SW480 (cell line): ENCODE data around the gene TSPEAR.
A peak's percentile ranks its signal among the peaks of the same experiment; 100 is the strongest.
"Not testable (repeated sequence)": the region's sequence is repeated elsewhere in the genome, so short reads cannot be mapped to it uniquely, and the experiment has no call there.

Source experiments
- DNase-seq: peaks from one replicate; pipeline ENCODE4 v3.0.0-alpha.2; 2016; ENCODE audit warnings: low spot score

The TSPEAR gene

DNA sequence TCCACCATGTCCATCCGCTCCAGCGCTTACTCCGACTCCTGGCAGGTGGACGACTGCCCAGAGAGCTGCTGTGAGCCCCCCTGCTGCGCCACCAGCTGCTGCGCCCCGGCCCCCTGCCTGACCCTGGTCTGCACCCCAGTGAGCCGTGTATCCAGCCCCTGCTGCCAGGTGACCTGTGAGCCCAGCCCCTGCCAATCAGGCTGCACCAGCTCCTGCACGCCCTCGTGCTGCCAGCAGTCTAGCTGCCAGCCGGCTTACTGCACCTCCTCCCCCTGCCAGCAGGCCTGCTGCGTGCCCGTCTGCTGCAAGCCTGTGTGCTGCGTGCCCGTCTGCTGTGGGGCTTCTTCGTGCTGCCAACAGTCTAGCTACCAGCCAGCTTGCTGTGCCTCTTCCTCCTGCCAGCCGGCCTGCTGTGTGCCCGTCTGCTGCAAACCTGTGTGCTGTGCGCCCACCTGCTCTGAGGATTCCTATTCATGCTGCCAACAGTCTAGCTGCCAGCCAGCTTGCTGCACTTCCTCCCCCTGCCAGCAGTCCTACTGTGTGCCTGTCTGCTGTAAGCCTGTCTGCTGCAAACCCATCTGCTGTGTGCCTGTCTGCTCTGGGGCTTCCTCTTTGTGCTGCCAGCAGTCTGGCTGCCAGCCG lies 84.1 kb downstream of the TSPEAR start:
- not testable (repeated sequence) for DNase-seq

DNA sequence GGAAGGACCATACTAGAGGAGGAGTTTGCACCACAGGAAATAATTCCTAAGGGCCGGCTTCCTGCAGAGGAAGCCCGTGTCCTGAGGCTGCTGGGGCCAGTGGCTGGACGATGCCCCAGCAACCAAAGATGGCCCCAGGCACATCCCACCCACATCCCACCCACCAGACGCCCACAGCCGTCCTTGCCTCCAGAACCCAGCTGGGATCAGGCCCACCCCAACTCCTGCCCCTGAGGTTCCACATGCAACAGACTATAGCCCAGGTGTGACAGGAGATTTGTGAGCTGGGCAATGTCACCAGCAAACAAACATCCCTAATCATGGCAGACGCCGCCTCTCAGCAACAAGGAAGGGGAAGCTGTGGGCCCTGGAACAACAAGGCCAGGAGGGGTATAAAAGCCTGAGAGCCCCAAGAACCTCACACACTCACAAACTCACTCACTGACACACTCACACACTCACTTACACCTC lies 84.7 kb downstream of the TSPEAR start, which contains the start of gene KRTAP10-9:
KRTAP10-9 (plus strand) TSS at position 421 of the 471 bp plus-strand sequence. CDS start 79 bp downstream, outside the sequence.
- no peak for DNase-seq

DNA sequence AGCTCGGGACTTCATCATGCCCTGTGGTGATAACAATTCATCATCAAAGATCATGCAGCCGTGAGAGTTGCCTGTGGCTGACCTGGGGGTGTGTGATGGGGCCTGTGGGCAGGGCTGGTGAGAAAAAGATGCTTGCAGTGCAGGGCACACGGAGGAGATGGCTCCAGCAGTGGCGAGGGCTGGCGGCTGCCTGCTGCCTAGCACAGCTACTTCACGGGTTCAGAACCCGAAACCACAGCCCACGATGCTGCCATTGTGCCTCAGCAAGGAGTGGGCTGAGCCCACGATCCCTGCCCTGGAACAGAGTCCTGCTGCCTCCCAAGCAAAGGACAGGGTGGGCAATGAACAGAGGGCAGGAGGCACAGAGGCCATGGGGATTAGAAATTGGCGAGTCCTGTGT lies 85.1 kb downstream of the TSPEAR start:
- DNase-seq: no peak

DNA sequence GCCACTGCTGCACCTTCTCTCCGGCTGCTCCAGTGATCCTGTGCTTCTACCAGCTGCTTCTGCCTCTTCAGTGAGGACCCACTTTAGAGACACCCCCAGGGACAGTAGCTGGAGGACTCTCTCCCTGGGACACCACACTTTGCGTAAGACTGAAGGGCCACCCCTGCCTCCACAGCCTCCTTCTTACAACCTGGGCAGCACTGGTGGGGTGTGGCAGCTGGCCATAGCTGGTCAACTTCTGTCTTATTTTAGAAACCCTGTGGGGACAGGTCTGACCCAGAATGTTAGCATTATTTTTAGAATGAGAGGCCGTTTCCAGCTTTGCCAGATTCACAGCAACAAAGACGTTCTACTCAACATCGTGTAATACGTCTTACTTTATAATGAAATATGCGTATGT lies 85.6 kb downstream of the TSPEAR start:
- no peak for DNase-seq

DNA sequence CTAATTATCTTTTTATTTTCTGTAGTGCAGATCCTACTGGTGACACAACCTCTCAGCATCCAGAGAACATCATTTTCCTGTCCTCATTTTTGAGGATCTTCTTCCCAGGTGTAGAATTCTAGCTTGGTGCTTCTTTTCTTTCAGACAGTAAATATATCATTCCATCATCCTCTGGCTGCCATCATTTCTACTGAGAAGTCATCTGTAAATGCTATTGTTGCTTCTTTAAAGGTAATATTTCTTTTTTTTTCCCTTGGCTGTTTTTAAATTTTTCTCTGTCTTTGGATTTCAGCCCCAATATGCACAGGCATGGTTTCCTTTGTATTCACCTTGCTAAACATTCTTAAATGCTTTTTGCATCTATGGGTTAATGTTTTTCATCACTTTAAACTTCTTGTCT lies 87.8 kb downstream of the TSPEAR start:
- DNase-seq: peak; percentile 8

DNA sequence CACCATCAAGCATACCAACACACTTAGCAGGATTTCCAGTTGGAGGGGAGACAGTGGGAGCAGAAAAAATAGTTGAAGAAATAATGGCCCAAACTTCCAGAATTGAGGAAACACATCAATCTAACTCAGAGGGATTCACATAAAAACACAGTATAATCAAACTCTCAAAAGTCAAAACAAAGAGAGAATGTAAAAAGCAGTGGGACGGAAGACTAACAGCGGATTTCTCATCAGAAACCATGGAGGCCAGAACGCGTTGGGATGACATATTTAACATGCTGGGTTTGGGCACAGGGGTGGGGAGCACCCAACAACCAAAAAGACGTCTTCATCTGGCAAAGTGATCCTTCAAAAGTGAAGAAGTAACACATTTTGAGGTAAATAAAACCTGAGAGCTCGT lies 91.5 kb downstream of the TSPEAR start:
- no peak for DNase-seq

DNA sequence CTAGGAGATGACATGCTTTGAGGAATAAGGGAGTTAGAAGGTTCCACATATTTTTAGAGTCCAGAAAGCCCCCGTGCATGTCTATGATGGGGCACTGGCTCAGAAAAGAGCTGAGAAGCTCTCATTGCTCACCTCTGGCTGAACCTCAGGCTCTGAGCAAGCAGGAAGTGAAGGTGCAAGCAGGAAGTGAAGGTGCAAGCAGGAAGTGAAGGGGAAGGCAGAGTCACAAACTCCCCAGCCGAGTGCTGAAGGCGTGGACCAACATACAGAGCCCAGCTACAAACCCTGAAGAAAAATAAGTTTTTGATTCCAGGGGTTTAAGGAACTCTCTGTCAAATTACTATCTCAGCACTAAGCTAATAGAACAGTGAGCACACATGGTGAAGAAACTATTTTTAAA lies 92.5 kb downstream of the TSPEAR start:
- no peak for DNase-seq

DNA sequence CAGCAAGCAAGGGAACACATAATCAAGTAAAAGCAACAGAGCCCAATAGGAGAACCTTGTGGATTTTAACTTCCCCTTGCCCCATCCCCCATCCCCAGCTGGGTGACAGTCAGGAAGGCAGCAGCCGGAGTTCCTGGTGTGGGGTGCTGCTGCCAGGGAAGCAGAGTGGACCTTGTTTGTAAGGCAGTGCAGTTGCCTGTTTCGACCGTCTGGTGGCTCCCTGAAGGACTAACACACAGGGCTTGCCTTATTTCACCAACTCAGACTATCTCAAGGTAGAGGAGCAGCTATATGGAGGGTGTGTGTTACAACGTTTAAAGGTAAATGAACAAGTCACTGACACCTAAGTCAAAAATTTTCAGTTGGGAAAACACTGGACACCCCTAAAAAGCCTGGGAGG lies 92.9 kb downstream of the TSPEAR start:
- peak; percentile 5 for DNase-seq

DNA sequence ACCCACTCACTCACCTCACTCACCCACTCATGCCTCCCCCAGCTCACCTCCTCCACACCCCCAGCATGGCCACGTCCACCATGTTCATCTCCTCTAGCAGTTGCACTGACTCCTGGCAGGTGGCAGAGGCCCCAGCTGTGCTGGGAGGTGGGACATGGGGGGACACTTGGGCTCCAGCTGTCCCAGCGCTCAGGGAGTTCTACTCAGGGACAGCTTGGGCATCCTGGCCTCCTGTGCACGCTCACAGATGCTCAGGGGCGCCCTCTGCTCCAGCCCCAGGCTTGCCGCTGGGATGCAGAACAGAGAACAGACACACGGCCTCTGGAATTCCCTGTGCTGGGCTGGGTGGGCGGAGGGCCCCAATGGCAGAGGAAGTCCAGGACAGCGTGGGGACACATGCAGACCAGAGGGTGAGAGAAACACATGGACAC lies 94.3 kb downstream of the TSPEAR start:
- no peak for DNase-seq

DNA sequence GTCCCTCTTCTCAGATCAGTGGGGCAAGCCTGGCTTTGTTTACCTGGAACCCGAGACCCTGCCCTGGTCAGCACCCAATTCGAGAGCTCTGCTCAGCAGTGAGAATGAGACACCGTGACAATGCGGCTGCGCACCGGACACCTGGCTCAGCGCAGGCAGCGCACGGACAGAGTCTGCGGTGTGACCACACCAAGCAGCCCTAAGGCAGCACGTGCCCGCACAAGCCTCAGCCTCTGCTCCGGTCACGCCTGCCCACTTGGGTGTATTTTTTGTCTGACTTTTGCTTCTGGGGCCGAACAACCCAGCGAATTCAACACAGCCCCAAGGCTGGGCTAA lies 94.8 kb downstream of the TSPEAR start:
- no peak for DNase-seq

DNA sequence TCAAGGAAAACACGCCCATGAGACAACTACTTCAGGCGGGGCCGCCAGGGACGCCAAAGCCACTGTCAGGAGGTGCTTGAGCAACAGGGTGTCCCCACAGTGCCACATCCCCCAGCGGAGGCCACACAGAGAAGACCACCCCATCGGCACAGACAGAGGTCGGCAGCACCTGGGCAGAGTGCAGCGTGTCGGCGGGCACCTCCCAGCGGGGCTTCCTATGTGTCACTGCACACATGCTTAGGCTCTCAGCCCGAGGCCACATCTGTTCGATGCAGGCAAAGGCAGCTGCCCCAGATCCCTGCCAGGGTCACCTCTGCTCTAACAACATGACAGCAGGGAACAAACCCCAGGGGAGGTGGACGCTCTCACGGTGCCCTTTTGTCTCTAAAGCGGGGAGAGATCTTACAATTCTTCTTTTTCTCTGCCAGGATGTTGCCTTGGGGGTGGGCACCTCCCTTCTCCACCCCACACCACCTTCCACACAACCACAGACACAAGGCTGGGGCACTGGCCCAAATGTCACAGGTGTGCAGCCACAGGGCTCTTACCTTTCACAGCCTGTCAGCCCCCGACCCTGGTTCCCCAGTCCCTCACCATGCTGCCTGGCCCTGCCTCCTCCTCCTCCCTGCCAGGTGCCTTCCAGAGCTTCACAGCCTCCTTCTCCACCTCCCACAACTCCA lies 95.3 kb downstream of the TSPEAR start:
- no peak for DNase-seq

DNA sequence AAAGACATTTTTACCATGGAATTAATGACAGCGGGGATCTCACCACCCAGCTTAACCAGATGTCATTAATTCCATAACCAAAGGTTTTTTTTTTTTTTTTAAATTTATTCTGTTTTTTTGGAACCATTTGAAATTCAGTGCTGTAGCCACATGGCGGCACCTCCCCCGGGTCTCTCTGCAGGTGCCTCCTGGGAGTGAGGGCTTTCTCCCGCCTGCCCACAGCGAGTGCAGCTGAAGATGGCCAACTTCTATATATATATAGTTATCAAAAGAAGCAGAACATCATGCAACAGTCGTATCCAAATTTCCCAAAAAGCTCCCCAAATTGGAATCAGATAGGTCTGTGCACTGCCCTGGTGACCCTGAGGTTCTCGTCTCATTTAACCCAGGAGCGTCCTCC lies 95.9 kb downstream of the TSPEAR start:
- no peak for DNase-seq

DNA sequence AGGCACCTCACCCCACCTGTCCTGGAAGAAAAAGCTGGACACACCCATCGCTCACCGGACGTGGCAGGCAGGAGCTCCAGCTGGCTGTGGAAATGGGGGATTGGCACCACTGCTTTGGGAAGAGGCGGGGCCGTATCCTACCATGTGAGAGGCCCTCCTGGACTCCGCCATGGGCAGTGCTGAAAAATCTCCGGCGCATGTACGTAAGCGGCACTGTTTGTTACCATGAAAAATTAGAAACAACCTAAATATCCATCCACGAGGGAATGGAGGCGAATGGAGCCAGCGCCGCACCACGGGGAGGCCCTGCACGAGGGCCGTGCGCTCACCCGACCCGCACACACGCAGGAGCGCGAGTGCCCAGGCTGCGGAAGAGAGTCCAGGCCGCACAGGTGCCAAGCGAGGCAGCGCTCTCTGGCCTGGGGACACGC lies 96.4 kb downstream of the TSPEAR start:
- DNase-seq: peak; percentile 10

DNA sequence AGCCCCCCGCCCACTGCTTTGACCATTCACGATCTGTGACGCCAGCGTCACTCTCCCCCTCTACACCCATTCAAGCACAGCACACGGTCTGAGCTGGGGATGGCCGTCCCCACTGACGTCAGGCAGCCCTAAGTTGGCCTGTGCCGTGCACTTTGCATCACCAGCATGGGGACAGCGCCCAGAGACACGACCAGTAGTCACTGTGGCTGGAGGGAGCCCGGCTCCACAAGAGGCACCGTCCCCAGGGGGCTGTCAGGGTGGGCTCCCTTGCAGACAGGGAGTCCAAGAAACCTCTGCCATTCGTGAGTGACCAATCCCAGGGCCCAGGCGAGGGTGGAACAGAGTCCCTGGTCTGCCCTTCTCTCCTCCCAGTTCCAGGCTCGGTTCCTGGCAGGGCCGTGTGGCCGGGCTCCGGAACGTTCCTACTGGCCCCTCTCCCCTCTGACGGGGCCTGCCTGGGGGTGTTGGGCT lies 97.2 kb downstream of the TSPEAR start:
- DNase-seq: no peak

DNA sequence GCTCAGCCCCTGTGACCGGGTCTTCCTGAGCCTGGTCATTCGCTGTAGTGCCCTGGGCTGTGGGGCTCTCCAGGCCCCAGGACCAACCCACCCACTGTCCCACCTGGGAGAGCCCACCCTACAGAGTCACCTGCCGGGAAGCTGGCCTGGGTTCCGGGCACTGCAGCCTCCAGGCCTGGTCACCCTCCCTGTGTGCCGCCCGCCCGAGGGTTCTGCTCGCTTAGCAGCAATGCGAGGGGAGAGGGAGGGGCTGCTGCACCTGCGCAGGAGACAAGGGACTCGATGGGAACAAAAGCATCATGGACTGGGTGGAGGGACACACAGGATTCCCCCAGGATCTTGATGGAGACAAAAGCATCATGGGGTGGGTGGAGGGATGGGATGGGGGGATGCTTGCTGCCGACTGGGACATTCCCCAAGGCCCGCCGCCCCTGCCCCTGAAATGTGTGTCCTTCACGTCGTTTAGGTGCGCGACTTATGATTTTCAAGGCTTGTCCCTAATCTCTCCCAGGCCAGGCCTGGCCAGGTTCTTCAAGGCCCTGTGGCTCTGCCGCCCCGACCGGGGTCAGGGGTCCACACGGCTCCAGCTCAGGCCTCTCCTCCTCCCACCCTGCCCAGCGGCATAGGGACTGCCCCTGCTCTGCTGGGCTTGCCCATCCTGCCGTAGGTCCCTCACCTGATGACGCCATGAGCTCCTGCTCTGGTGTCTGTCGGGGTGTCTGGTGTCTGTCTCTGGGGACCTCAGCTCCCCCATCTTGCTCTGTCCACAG lies 97.8 kb downstream of the TSPEAR start:
- no peak for DNase-seq

DNA sequence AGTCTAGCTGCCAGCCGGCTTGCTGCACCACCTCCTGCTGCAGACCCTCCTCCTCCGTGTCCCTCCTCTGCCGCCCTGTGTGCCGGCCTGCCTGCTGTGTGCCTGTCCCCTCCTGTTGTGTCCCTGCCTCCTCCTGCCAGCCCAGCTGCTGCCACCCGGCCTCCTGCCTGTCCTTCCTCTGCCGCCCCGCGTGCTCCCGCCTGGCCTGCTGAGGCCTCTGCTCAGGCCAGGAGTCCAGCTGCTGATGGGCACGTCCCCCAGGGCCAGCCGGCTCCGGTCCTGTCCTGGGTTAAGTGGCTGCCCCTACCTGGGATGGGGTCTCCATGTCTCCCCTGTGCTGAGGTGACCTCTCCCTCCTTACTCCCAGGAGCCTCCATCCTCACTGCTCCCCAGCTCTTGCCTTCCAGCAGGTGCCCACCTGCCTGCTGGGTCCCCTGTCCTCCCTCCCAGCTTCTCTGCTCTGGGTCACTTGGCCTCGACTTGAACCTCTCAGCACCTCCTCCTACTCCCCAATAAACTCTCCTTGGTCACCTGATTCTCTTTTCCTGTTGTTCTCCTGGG lies 98.6 kb downstream of the TSPEAR start:
- no peak for DNase-seq

DNA sequence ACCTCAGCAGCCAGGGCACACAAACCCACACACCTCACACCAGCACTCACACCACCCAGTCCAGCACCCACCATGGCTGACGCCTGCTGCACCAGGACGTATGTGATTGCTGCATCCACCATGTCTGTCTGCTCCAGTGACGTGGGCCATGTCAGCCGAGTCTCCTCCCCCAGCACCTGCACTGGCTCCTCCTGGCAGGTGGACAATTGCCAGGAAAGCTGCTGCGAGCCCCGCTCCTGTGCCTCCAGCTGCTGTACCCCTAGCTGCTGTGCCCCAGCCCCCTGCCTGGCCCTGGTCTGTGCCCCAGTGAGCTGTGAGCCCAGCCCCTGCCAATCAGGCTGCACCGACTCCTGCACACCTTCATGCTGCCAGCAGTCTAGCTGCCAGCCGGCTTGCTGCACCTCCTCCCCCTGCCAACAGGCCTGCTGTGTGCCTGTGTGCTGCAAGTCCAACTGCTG lies 99.3 kb downstream of the TSPEAR start, which contains the start of gene KRTAP10-8:
KRTAP10-8 (plus strand) TSS at position 51 of the 458 bp plus-strand sequence; CDS start at position 73, 22 bp downstream.
- no peak for DNase-seq

DNA sequence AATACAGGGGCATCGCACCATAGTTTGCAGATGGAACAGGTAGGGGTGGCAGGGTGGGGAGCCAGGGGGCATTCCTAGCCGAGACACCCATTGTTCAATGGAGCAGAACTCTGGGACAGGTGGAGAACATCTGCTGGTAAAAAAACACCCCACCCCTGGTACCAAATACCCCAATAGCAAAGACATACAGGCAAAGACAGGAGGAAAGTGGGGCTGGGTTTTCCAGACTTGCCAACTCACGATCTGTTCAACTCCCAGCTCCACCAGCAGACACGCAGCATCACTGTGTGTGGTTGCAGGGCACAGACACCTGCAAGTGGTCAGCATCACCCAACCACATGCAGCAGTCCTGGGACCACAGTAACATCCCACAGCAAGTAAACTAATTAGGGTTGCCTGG lies 99.8 kb downstream of the TSPEAR start:
- no peak for DNase-seq

DNA sequence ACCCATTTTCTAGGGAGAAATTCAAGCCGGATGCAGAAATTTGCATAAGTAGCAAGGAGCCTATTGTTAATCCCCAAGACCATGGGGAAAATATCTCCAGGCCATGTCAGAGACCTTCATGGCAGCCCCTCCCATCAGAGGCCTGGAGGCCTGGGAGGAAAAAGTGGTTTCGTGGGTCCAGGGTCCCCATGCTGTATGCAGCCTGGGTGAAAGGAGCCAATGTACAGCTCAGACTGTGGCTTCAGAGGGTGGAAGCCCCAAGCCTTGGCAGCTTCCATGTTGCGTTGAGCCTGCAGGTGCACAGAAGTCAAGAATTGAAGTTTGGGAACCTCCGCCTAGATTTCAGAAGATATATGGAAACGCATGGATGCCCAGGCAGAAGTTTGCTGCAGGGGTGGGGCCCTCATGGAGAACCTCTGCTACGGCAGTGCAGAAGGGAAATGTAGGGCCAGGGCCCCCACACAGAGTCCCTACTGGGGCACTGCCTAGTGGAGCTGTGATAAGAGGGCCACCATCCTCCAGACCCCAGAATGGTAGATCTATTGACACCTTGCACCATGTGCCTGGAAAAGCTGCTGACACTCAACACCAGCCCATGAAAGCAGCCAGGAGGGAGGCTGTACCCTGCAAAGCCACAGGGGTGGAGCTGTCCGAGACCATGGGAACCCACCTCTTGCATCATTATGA lies 101.1 kb downstream of the TSPEAR start:
- DNase-seq: not testable (repeated sequence)

DNA sequence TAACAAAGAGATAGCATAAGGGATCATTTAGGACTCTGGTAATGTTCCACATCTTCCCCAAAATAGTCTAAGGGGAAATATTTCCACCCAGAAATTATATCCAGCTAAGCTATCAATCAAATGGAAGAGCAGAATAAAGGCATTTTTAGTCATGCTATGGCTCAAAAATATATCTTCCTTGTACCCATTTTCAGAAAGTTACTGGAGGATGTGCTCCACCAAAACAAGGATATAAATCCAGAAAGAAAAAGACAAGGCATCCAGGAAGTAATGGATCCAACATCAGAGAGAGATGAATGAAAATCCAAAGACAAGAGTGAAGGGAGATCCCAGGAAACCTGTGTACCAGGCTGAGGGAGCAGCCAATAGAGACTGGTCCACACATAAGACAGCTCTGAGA lies 102.2 kb downstream of the TSPEAR start:
- DNase-seq: no peak

DNA sequence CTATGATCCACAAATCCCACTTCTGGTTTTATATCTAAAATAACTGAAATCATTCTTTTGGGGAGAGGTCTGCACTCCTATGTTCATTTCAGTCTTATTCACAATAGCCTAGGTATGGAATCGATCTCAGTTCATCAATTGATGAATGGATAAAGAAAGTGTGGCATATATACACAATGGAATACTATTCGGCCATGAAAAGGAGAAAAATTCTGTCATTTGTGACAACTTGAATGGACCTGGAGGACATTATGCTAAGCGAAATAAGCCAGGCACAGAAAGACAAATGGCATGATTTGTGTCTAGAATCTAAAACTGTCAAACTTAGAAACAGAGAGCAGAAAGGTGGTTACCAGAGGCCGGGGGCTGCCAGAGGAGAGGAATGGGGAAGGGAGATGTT lies 104.9 kb downstream of the TSPEAR start:
- no peak for DNase-seq

DNA sequence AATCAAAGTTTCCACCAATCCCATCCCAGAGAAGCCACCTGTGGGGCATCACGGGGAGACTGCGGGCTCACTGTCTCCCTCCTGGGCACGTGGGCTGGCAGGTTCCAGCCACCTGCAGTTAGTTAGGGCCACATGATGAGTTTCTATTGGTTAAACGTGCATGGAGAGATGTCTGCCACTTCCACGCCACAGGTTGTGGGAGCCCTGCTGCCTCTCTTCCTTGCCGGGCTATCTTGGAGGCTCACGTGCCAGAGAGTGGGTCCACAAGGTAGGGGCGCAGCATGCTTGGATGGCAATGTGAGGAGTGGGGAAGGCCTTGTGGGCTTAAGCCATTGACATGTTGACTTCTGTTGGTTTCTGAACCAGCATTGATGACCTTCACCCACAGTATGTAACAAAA lies 107.5 kb downstream of the TSPEAR start:
- no peak for DNase-seq
